GM23338 (cell line): Measurements from ENCODE around the gene CBFA2T2. TPM values are rescaled to one million over a fixed set of nuclear protein-coding genes. Genes with fewer than 3 reads are reported as not detected.

Experiments
- ATAC-seq: fragments of 200-7000 bp; cut with Tn5 transposase; 3 replicates; pipeline ENCODE4 v1.9.1; 2020
- DNase-seq: peaks from one replicate; pipeline ENCODE4 v3.0.0-alpha.2; 2015; ENCODE audit warnings: low spot score
- H2AFZ ChIP-seq: fragments of 200-600 bp; sonication (generic); 2 replicates; pipeline ENCODE4 v1.8.0; 2016; ENCODE audit warnings: antibody characterized with exemption, mild to moderate bottlenecking, moderate library complexity
- H3F3A ChIP-seq: fragments of 200-600 bp; sonication (generic); replicated peaks from 2 replicates; pipeline ENCODE4 v1.8.0; 2017; ENCODE audit warnings: antibody characterized with exemption, mixed run types, low read depth
- H3K27ac ChIP-seq: fragments of 200-600 bp; sonication (generic); 2 replicates; pipeline ENCODE4 v1.6.1; 2016; ENCODE audit warnings: low read depth
- H3K27me3 ChIP-seq: fragments of 200-600 bp; sonication (generic); 2 replicates; pipeline ENCODE4 v1.8.0; 2016; ENCODE audit warnings: mild to moderate bottlenecking, mixed run types, moderate library complexity; ENCODE audit not compliant: insufficient read depth
- H3K36me3 ChIP-seq: fragments of 200-600 bp; sonication (generic); 2 replicates; pipeline ENCODE4 v1.8.0; 2016; ENCODE audit warnings: mild to moderate bottlenecking; ENCODE audit not compliant: insufficient read depth
- H3K4me1 ChIP-seq: fragments of 200-600 bp; sonication (generic); 2 replicates; pipeline ENCODE4 v1.8.0; 2016; ENCODE audit warnings: mild to moderate bottlenecking, moderate library complexity; ENCODE audit not compliant: insufficient read depth
- H3K4me2 ChIP-seq: fragments of 200-600 bp; sonication (generic); 2 replicates; pipeline ENCODE4 v1.7.1; 2017; ENCODE audit warnings: mixed run types
- H3K4me3 ChIP-seq: fragments of 200-600 bp; sonication (generic); 2 replicates; pipeline ENCODE4 v1.6.1; 2016; ENCODE audit warnings: mixed run types
- H3K79me2 ChIP-seq: fragments of 200-600 bp; sonication (generic); replicated peaks from 2 replicates; pipeline ENCODE4 v1.8.0; 2017; ENCODE audit warnings: mild to moderate bottlenecking; ENCODE audit not compliant: insufficient read depth
- H3K9me2 ChIP-seq: fragments of 200-600 bp; sonication (generic); 2 replicates; pipeline ENCODE4 v1.8.0; 2017; ENCODE audit not compliant: insufficient read depth
- H4K20me1 ChIP-seq: fragments of 200-600 bp; sonication (generic); replicated peaks from 2 replicates; pipeline ENCODE4 v1.8.0; 2017; ENCODE audit warnings: mild to moderate bottlenecking; ENCODE audit not compliant: insufficient read depth
- H3K27ac Mint-ChIP-seq: 2 replicates; pipeline ENCODE4 v1.8.0; 2020; ENCODE audit warnings: inconsistent platforms, mild to moderate bottlenecking, moderate library complexity, mixed read lengths
- H3K27me3 Mint-ChIP-seq: 3 replicates; pipeline ENCODE4 v1.8.0; 2022; ENCODE audit warnings: low read depth, mild to moderate bottlenecking, moderate library complexity, mixed read lengths, inconsistent platforms; ENCODE audit not compliant: insufficient read depth, poor library complexity
- H3K36me3 Mint-ChIP-seq: 3 replicates; pipeline ENCODE4 v1.8.0; 2021; ENCODE audit warnings: low read depth, mild to moderate bottlenecking, inconsistent platforms, moderate library complexity, mixed read lengths
- H3K4me1 Mint-ChIP-seq: 3 replicates; pipeline ENCODE4 v1.8.0; 2020; ENCODE audit warnings: mild to moderate bottlenecking, inconsistent platforms, mixed read lengths
- H3K4me3 Mint-ChIP-seq: 3 replicates; pipeline ENCODE4 v1.8.0; 2021; ENCODE audit warnings: moderate library complexity, mild to moderate bottlenecking, inconsistent platforms, mixed read lengths
- H3K9me3 Mint-ChIP-seq: 3 replicates; pipeline ENCODE4 v1.8.0; 2020; ENCODE audit warnings: moderate library complexity, mild to moderate bottlenecking, inconsistent platforms, mixed read lengths
- CTCF ChIP-seq, 2 experiments: fragments of 200-600 bp in 1 of 2; sonication (generic) in 1 of 2; conservative IDR thresholded peaks; 2 replicates each; pipeline versions ENCODE4 v1.5.1 to v1.6.1; 2016 to 2017; ENCODE audit warnings: antibody characterized with exemption in 2 of 2, low read depth in 2 of 2, mild to moderate bottlenecking in 2 of 2, moderate library complexity in 1 of 2
- EZH2 ChIP-seq: fragments of 200-600 bp; sonication (generic); IDR thresholded peaks from one replicate; pipeline ENCODE4 v1.8.0; 2017; ENCODE audit warnings: antibody characterized with exemption, mild to moderate bottlenecking, low read depth; ENCODE audit not compliant: unreplicated experiment
- EZH2phosphoT487 ChIP-seq: fragments of 200-600 bp; sonication (generic); IDR thresholded peaks from one replicate; pipeline ENCODE4 v1.8.1; 2018; ENCODE audit warnings: antibody characterized with exemption; ENCODE audit not compliant: unreplicated experiment
- POLR2AphosphoS5 ChIP-seq: IDR thresholded peaks from 2 replicates; pipeline ENCODE4 v1.6.1; 2016; ENCODE audit warnings: antibody characterized with exemption, low read depth
- STAT1 ChIP-seq: IDR thresholded peaks from one replicate; pipeline ENCODE4 v1.6.1; 2016; ENCODE audit warnings: antibody characterized with exemption; ENCODE audit not compliant: unreplicated experiment
- ZNF331 ChIP-seq: fragments of 250-450 bp; sonication (Bioruptor Pico); IDR thresholded peaks from 2 replicates; pipeline ENCODE4 v1.5.0; 2020; ENCODE audit warnings: low read depth, mild to moderate bottlenecking, moderate library complexity
- ZNF462 ChIP-seq: fragments of 250-450 bp; sonication (Bioruptor Pico); IDR thresholded peaks from 2 replicates; pipeline ENCODE4 v1.5.0; 2020; ENCODE audit warnings: mild to moderate bottlenecking, moderate library complexity
- polyA plus RNA-seq: library from polyadenylated mRNA; unstranded; fragments of >200 nt; fragmentation: Nextera tagmentation; extraction: Ambion mirVana; gene quantifications from 2 replicates; pipeline ENCODE4 v1.2.1, GENCODE V29; 2016
- total RNA-seq: library from RNA; depleted of rRNA; stranded (reverse); fragments of >200 nt; shearing (Covaris generic); gene quantifications from 2 replicates; pipeline ENCODE4 v1.2.3, GENCODE V29; 2014

CBFA2T2 gene
- total and polyA plus RNA-seq, 2 experiments from 2014 or later = 12.7 to 15.8 TPM

GRCh38 chr20:33673410-33674293 is 183.8 kb downstream of the CBFA2T2 start:
- H4K20me1 ChIP-seq = peaks cover 6% of the 10 kb centered on the region; the same call in 1 of the 2 replicates
- H3K4me3 ChIP-seq = peak overlapping the region; percentile 78
- Mint-ChIP-seq H3K4me3 (peak overlapping the region; percentile 89), H3K4me1 (peaks cover 33% of the 10 kb centered on the region), H3K36me3 (peaks cover 53% of the 10 kb centered on the region), H3K27ac (peak overlapping the region; percentile 50), H3K27me3 (peaks cover 24% of the 10 kb centered on the region), H3K9me3 (no peaks in the 10 kb centered on the region; the same call in 2 of the 3 replicates)
- no peak overlapping the region for H3K27ac ChIP-seq
- peaks cover 4% of the 10 kb centered on the region for H3K36me3 ChIP-seq
- H3K79me2 ChIP-seq = no peaks in the 10 kb centered on the region; the same call in 1 of the 2 replicates
- peak overlapping the region; percentile 83; the same call in 1 of the 2 replicates for H2AFZ ChIP-seq
- H3K4me2 ChIP-seq = peak overlapping the region; percentile 95
- TF ChIP-seq CTCF (conservative IDR thresholded peaks at IDR 0.05; ENCODE audit: low read depth in 2 of 2) (no peak), EZH2phosphoT487 (no peak)
- peak; percentile 13 for ATAC-seq
- H3K4me1 ChIP-seq = peaks cover 19% of the 10 kb centered on the region
- no peak for DNase-seq
- peaks cover 15% of the 10 kb centered on the region; the same call in 1 of the 2 replicates for H3F3A ChIP-seq
- no peaks in the 10 kb centered on the region for H3K9me2 ChIP-seq
- no peaks in the 10 kb centered on the region for H3K27me3 ChIP-seq

DNA sequence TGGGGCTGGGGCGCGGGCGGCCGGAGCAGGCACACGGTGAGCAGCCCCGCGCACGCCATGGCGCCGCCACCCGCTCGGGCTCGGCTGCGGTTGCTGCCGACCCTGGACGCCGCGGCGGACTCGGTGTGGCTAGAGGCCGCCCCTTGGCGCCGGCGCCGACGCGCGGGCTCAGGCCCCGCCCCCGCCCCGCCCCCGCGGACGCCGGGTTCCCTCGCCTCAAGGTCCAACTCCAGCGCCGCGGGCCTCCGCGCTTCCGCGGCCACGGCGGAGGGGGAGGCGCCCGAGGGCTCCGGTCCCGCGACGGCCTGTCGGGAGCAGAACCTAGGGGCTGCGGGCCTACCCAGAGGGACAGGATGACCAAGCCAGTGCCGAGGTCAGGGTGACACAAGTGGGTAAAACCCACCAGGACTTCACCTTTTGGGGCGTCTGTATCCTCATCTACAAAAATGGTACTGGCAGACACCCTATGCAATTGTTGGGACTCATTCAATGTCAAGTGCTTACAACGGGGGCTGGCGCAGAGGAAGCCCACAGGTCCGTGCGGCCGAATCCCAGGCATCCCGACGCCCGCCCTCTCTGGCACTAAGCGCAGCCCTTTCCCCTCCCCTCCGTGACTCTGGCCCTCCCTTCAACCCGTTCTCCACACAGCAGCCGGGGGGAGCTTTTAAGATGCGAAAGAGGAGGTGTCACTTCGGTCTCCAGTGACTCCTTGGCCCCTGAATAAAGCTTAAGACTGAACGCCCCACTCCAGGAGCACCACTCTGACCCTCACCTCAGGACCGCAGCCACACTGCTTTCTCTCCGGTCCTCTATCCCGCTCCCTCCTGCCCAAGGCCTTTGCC is 184.6 kb downstream of the CBFA2T2 start, which contains the start of gene NECAB3:
Gene NECAB3 (minus strand): TSS at position 135 of the 842 bp plus-strand sequence. CDS start 76 bp downstream, at position 59.
- peak; percentile 84 for DNase-seq
- peaks cover 4% of the 10 kb centered on the region for H3K36me3 ChIP-seq
- Mint-ChIP-seq H3K4me1 (peaks cover 33% of the 10 kb centered on the region), H3K27ac (peak within 1 kb of the TSS; percentile 50), H3K4me3 (peak within 1 kb of the TSS; percentile 89), H3K9me3 (no peaks in the 10 kb centered on the region; the same call in 2 of the 3 replicates), H3K27me3 (peaks cover 24% of the 10 kb centered on the region), H3K36me3 (peaks cover 54% of the 10 kb centered on the region)
- ATAC-seq = peak; percentile 81
- peaks cover 15% of the 10 kb centered on the region; the same call in 1 of the 2 replicates for H3F3A ChIP-seq
- H3K79me2 ChIP-seq = no peaks in the 10 kb centered on the region; the same call in 1 of the 2 replicates
- H3K27ac ChIP-seq = peak within 1 kb of the TSS; percentile 52
- H3K4me2 ChIP-seq = peak within 1 kb of the TSS; percentile 99
- H4K20me1 ChIP-seq = peaks cover 6% of the 10 kb centered on the region; the same call in 1 of the 2 replicates
- H3K27me3 ChIP-seq = no peaks in the 10 kb centered on the region
- peak within 1 kb of the TSS; percentile 97 for H2AFZ ChIP-seq
- H3K4me3 ChIP-seq = peak within 1 kb of the TSS; percentile 78
- TF ChIP-seq POLR2AphosphoS5 (peak; percentile 54; the same call in 1 of the 2 replicates), STAT1 (no peak), CTCF (conservative IDR thresholded peaks at IDR 0.05; ENCODE audit: low read depth in 2 of 2) (no peak), EZH2 (no peak), ZNF462 (CRISPR knock-in tag) (no peak), ZNF331 (CRISPR knock-in tag) (no peak)
- no peaks in the 10 kb centered on the region for H3K9me2 ChIP-seq
- peaks cover 19% of the 10 kb centered on the region for H3K4me1 ChIP-seq
